ENCODE measurements around the gene ZNF557.

GRCh38 chr19:7098096-7098495, 28.6 kb downstream of the ZNF557 start:
- TF ChIP-seq, protein P1, sequence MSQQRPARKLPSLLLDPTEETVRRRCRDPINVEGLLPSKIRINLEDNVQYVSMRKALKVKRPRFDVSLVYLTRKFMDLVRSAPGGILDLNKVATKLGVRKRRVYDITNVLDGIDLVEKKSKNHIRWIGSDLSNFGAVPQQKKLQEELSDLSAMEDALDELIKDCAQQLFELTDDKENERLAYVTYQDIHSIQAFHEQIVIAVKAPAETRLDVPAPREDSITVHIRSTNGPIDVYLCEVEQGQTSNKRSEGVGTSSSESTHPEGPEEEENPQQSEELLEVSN (IDR thresholded peaks at IDR 0.05), result no peak
- TF ChIP-seq CTCF (IDR thresholded peaks at IDR 0.05; ENCODE audit: control extremely low read depth in 1 of 3, insufficient read depth in 1 of 3, low read depth in 1 of 3, low read length in 3 of 3) (no peak), RNF2 (IDR thresholded peaks at IDR 0.05; ENCODE audit: borderline replicate concordance, low read depth, low read length, missing control alignments, poor library complexity, severe bottlenecking) (no peak), GTF2F1 (IDR thresholded peaks at IDR 0.05; ENCODE audit: borderline replicate concordance, low read depth, low read length) (no peak), SAP30 (IDR thresholded peaks at IDR 0.05; ENCODE audit: insufficient read depth, insufficient replicate concordance, low read length) (no peak)

Measured in H1 (cell line).